Sigmoid colon (tissue), 7 donors: ENCODE results near the gene IFI27L1. TPM values are rescaled to one million over a fixed set of nuclear protein-coding genes. Genes with fewer than 3 reads are reported as not detected.

ENCODE experiments used
- DNase-seq: peaks from one replicate; pipeline ENCODE4 v3.0.0-alpha.2; 2019
- H3K27ac ChIP-seq, 4 donors: fragments of 200-600 bp; sonication (generic); one replicate each; pipeline ENCODE4 v1.5.1; 2016 to 2019; ENCODE audit warnings: mild to moderate bottlenecking in 1 of 4
- H3K27me3 ChIP-seq, 3 donors: fragments of 200-600 bp; sonication (generic); one replicate each; pipeline ENCODE4 v1.5.1; 2019; ENCODE audit warnings: mild to moderate bottlenecking in 1 of 3
- H3K36me3 ChIP-seq, 4 donors: fragments of 200-600 bp; sonication (generic); one replicate each; pipeline ENCODE4 v1.5.1; 2016 to 2019
- H3K4me1 ChIP-seq, 4 donors: fragments of 200-600 bp; sonication (generic); one replicate each; pipeline ENCODE4 v1.5.1; 2017 to 2019
- H3K4me3 ChIP-seq, 4 donors: fragments of 200-600 bp; sonication (generic); one replicate each; pipeline ENCODE4 v1.5.1; 2017 to 2019; ENCODE audit warnings: mild to moderate bottlenecking in 2 of 4, moderate library complexity in 1 of 4
- H3K9me3 ChIP-seq, 4 donors: fragments of 200-600 bp in 3 of 4; sonication (generic) in 3 of 4; one replicate each; pipeline versions ENCODE4 v1.5.1 to v1.6.1; 2013 to 2019
- CTCF ChIP-seq, 4 experiments: fragments of 450-650 bp in 3 of 4; fragments of 200-600 bp in 1 of 4; IDR thresholded peaks; one replicate each; pipeline ENCODE4 v1.5.1; 2016 to 2019; ENCODE audit warnings: antibody characterized with exemption in 4 of 4, mild to moderate bottlenecking in 3 of 4, moderate library complexity in 2 of 4
- EP300 ChIP-seq, 4 donors: sonication (generic); formaldehyde crosslinking; IDR thresholded peaks; one replicate each; pipeline ENCODE4 v1.6.1; 2017; ENCODE audit warnings: antibody characterized with exemption in 4 of 4
- POLR2A ChIP-seq, 2 donors: fragments of 450-650 bp; IDR thresholded peaks; one replicate each; pipeline ENCODE4 v1.6.1; 2016; ENCODE audit warnings: antibody characterized with exemption in 2 of 2, mild to moderate bottlenecking in 2 of 2, moderate library complexity in 2 of 2
- POLR2AphosphoS5 ChIP-seq, 4 donors: sonication (generic); formaldehyde crosslinking; IDR thresholded peaks; one replicate each; pipeline ENCODE4 v1.6.1; 2017; ENCODE audit warnings: antibody characterized with exemption in 4 of 4
- WGBS, 2 donors: extraction: QIAGEN DNeasy Blood & Tissue Kit; methylation state at CpG; one replicate each; pipeline ENCODE4 v1.1.7; 2013; 5-methylcytosine and 5-hydroxymethylcytosine counted together
- intact Hi-C: fragments of 100-400 bp; cut with DNase I; formaldehyde crosslinking; loops from one replicate; pipeline ENCODE4 v1.15.1; 2023
- polyA plus RNA-seq, 3 donors: library from polyadenylated mRNA; stranded (reverse); fragments of 200-250 nt; gene quantifications; one replicate each; pipeline ENCODE4 v1.2.3, GENCODE V29; 2013
- total RNA-seq, 4 donors: library from RNA; depleted of rRNA; stranded (reverse); fragments of >200 nt; gene quantifications; one replicate each; pipeline ENCODE4 v1.1.0, GENCODE V29; 2016
- donor health status: healthy with polysubstance abuse.
- donor health status: Bipolar disorder and iron deficiency.
- donor health status: healthy.

IFI27L1 gene
- total and polyA plus RNA-seq, 7 donors: 6.7 to 49.5 (median 8.6) TPM

- no peaks in the 10 kb centered on the region for H3K27me3 ChIP-seq
- intact Hi-C loops: loop anchor here (2.0 to 5.0 kb wide), 2 partner anchors 99 to 139 kb away; no protein-coding TSS in a partner anchor
Measured at GRCh38 chr14:94037954-94038353, 43.2 kb upstream of the IFI27L1 start.

GRCh38 chr14:94038510-94038909, 42.6 kb upstream of the IFI27L1 start:
- no peak for TF ChIP-seq EP300 (IDR thresholded peaks at IDR 0.05)
- no peak for TF ChIP-seq POLR2AphosphoS5 (IDR thresholded peaks at IDR 0.05)
- no peak for TF ChIP-seq POLR2A (IDR thresholded peaks at IDR 0.05)
- no peak for TF ChIP-seq CTCF (IDR thresholded peaks at IDR 0.05)
- Histone ChIP-seq H3K9me3 (no peaks in the 10 kb centered on the region), H3K4me1 (peaks cover 0 to 18% (median 13%) of the 10 kb centered on the region in 4 donors), H3K27ac (no peak overlapping the region), H3K27me3 (no peaks in the 10 kb centered on the region), H3K4me3 (no peak overlapping the region), H3K36me3 (peaks cover 0 to 2% (median 0%) of the 10 kb centered on the region in 4 donors)
- DNase-seq: no peak
- intact Hi-C loops: loop anchor here (5.0 kb wide), 1 partner anchor 139 kb away; no protein-coding TSS in a partner anchor
- 90 to 91% methylated on average over 7 of the region's 7 CpGs for WGBS, 2 donors

More at GRCh38 chr14:94037954-94038353, 43.2 kb upstream of the IFI27L1 start:
- Histone ChIP-seq H3K27ac (no peak overlapping the region), H3K4me3 (no peak overlapping the region), H3K9me3 (no peaks in the 10 kb centered on the region), H3K36me3 (no peaks in the 10 kb centered on the region), H3K4me1 (peaks cover 0 to 18% (median 13%) of the 10 kb centered on the region in 4 donors)
- 90 to 91% methylated on average over 9 of the region's 9 CpGs for WGBS, 2 donors
- no peak for TF ChIP-seq CTCF (IDR thresholded peaks at IDR 0.05)
- no peak for TF ChIP-seq POLR2AphosphoS5 (IDR thresholded peaks at IDR 0.05)
- no peak for TF ChIP-seq POLR2A (IDR thresholded peaks at IDR 0.05)
- TF ChIP-seq EP300 (IDR thresholded peaks at IDR 0.05): no peak
- no peak for DNase-seq

GRCh38 chr14:94038921-94039629, 42.0 kb upstream of the IFI27L1 start:
- intact Hi-C loops: loop anchor here (5.0 kb wide), 1 partner anchor 138 kb away; no protein-coding TSS in a partner anchor
- DNase-seq: no peak
- Histone ChIP-seq H3K27me3 (no peaks in the 10 kb centered on the region), H3K9me3 (no peaks in the 10 kb centered on the region), H3K27ac (no peak overlapping the region), H3K4me1 (peaks cover 0 to 18% (median 13%) of the 10 kb centered on the region in 4 donors), H3K4me3 (no peak overlapping the region), H3K36me3 (peaks cover 0 to 5% (median 0%) of the 10 kb centered on the region in 4 donors)
- 90 to 91% methylated on average over 11 of the region's 11 CpGs for WGBS, 2 donors
- no peak for TF ChIP-seq POLR2AphosphoS5 (IDR thresholded peaks at IDR 0.05)
- no peak for TF ChIP-seq EP300 (IDR thresholded peaks at IDR 0.05)
- TF ChIP-seq POLR2A (IDR thresholded peaks at IDR 0.05): no peak
- no peak for TF ChIP-seq CTCF (IDR thresholded peaks at IDR 0.05)

- TF ChIP-seq CTCF (IDR thresholded peaks at IDR 0.05) (no peak), EP300 (IDR thresholded peaks at IDR 0.05) (no peak), POLR2AphosphoS5 (IDR thresholded peaks at IDR 0.05) (no peak), POLR2A (IDR thresholded peaks at IDR 0.05) (no peak)
- no peak overlapping the region for H3K27ac ChIP-seq
- no peaks in the 10 kb centered on the region for H3K9me3 ChIP-seq
- no peak overlapping the region for H3K4me3 ChIP-seq
- intact Hi-C loops: no loop called here
- DNase-seq: no peak
- H3K4me1 ChIP-seq: peaks cover 0 to 18% (median 13%) of the 10 kb centered on the region in 4 donors
- no peaks in the 10 kb centered on the region for H3K27me3 ChIP-seq
- WGBS, 2 donors: 87 to 91% methylated on average over 5 of the region's 5 CpGs
- peaks cover 0 to 16% (median 1%) of the 10 kb centered on the region in 4 donors for H3K36me3 ChIP-seq
Measured at GRCh38 chr14:94040247-94040646, 40.9 kb upstream of the IFI27L1 start.
